GM21528 (cell line): ENCODE data around the gene CCDC82.

ENCODE experiments used
- ATAC-seq: cut with Tn5 transposase; IDR thresholded peaks from one replicate; pipeline ENCODE4 v1.9.1; 2021; ENCODE audit warnings: mild to moderate bottlenecking, moderate library complexity; ENCODE audit not compliant: unreplicated experiment, low FRiP score

Gene CCDC82

DNA sequence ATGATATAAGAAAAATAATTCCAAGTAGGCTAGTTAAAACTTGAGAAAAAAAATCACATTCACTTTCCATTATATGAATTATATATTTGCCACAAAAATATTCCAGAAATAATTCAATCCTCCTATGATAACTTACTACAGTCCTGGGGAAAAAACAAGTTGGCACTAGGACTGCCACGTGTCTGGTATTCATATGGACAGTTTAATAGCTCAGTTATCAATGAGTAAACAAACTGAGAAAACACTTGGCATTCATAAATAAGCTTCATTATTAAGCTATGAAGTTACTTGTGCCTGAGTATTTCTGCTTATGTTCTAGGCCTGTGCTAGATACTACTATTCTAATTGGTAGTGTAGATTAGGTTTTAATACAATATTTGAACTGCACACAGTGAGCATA, 24.2 kb downstream of the CCDC82 start:
- ATAC-seq: no peak

DNA sequence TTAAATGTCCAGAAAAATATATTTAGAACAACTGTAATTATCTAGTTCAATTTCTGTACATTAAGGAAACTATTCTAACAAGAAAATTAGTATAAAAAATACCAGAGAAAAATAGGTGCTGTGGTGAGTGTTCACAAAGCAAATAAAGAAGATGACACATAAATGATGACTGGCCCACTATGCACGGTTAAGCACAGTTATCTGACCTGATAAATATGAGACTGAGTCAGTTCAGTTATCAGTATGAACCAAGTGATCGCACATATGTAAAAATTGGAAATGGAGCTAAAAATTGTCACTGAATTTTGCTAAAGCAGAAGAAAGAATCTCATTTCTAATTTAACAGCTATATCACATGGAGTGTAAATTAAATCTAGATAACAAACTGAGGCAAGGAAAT, 27.9 kb downstream of the CCDC82 start:
- ATAC-seq: no peak

DNA sequence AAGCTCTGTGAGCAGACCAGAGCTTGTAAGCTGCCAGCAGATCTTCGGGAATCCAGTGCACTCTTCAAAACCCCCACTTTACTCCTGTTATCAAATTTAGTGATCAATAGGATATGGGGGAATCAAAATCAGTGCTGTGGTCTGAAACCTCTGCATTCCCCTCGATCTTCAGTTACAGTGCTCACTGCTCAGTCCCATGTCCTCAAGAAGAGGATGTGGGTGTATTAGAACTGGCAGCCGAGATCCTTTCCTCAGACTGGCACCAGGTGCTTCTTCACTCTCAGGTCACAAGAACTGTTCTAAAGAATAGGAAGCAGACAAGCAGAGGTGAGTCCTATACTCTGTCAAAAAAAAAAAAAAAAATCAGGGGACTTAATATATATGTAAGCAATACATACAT, 31.4 kb downstream of the CCDC82 start:
- ATAC-seq: no peak

DNA sequence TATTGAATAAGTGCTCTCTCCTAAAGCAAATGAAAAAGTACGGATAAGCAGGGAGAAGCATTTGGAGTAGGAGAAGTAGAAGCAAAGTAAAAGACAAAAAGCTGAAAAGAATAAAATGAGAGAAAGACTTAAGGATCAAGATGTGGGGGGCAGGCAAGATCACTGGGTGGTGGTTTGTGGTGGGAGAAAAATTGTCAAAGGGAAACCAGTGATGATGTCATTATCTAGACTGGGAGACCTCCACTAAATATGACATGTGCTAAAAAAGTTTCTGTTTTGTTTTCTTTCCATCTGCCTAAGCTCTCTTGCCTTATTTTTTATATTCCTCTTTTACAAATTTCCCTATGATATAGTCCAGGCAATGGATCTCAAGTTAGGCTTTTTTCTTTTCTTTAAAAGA, 31.9 kb downstream of the CCDC82 start:
- no peak for ATAC-seq

DNA sequence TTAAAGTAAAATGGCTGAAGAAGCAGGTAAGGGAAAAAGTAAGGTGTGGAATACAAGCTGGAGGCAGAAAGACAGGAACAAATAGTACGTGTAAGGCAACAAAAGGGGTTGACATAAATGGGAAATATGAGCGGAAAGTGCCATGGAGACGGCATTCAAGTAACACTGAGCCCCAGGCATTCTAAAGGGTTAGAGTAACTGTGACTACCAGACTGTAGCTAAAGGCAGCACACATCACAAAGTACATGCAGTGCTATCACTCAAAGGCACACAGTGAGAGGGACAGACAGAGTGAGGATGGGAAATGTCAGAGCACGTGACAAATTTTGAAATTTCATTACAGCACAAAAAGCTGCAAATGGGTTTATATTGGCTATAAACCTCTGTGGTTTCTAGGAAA, 32.9 kb downstream of the CCDC82 start:
- no peak for ATAC-seq

DNA sequence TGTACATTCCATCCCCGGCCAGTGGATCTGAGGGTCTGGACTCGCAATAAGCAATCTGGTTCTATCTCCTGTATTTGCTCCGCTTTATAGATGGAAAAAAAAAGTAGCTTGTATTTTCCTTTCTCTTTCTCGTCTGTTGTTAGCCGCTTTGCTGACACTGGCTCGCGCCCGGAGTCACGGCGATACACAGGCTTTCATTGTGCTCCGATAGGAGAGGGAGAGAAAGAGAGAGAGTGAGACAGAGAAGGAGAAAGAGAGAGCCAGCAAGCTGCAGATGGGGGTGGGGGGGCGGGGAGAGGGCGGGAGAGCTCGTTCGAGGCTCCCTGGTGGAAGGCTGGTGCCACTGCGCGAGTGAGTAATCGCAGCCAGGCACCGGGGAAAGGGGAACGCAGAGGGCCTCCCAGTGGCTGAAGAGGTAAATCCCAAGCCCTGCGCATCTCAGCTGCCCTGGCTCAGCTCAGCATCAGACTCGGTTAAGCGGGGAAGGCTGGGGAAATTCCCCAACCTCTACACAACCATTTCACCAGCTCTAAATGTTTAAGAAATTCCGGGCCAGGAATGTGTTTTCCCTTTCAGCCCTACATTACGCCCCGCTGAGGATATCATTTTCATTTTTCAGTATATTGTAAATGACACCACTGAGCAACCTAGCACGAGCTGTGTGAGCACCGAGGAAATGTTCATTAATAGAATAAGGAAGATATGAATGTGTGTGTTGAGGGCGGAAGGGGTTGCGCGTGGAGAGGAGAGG, 46.6 kb downstream of the CCDC82 start, which contains the start of gene MAML2:
Gene MAML2, minus strand, starts transcription at position 235 of the 751 bp plus-strand sequence. CDS start 1,300 bp downstream, outside the sequence.
- ATAC-seq: peak; percentile 80

DNA sequence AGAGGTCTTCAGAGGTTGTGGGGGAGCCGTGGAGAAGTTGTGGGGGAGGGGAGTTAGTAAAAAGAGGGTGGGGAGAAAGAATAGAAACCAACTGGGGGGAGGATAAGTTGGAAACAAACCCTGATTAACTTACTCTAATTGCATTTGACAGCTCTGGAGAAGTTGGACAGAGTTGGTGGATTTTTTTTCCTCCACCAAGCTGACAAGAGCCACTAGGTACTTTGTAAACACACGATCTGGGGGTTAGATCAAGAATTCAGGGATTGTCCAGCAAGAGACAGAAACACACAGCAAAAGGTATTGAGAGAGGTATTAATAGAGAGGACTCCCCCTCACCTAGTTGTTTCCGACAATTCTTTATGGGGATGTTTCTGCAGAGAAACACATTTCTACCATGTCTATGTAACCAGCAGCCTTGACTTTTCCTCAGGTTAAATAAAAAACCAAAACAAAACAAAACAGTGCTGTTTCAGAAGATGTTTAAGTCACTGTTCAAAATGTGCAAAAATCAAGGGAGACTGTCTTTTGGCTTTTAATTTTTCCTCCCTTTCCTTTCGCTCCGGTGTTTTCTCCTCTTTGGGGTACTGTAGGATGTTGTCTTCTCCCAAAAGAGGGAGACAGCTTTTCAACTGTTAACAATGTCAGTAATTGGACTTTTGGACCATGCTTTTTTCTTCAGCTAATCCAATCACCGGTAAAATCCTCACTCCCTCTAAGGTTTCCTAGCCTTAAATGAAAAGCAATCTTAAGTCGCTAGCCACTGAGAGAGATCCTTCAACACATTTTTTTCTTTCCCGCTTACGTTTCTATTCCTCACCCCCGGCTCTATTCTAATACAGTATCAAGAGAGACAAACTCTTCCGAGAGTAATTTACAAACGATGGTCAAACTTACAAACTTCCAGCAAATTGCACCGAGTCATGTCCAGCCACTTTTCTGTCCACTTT, 47.4 kb downstream of the CCDC82 start:
- ATAC-seq: no peak

DNA sequence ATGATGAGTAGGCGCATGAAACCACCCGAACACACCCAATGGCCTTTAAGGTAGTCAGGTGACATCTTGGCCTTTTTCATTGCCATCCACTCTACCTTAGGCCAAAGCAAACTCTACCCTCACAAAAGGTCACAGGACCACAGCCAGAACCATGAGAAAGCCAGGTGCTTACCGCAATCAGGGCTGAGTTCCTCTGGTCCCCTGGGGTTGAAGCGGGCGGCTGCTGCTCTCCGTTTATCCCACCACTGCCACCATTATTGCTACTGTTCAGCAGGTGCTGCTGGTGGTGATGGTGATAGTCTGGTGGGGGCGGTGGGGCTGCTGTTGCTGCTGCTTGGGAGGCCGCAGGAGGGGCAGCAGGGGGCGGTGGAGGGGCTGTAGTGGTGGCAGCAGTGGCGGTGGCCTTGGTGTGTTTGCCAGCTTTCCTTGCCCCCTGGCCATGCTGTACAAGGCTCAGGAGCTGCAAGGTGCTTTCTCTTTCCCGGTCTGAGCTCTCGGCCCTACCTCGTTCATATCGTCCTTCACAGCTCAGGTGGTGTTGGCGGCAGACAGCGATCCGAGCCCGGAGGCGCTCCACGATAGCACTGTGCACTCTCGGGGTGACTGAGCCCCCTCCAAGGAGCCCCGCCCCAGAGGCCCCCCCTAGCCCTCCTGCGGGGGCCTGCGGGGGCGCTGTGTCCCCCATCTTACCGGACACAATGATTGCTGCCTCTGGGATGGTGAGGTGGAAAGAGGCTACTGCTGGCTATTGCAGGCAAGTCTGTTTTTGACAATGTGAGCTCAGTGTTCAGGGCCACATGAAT, 48.3 kb downstream of the CCDC82 start:
- peak; percentile 34 for ATAC-seq

DNA sequence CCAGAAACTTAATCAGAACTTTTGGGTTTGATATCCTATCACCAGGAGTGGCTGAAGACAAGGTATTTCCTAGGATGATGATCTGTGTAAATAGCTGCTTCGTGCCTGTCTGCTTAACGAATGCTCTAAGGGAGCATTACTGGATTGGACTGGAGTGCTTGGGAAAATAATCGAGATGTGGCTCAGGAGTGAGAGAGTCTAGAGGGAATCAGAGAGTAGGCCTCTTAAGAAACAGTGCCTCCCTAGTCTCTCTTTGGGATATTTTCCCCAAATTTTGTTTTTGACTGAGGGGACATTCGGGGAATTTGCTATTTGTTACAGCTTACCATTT, 49.2 kb downstream of the CCDC82 start:
- no peak for ATAC-seq

DNA sequence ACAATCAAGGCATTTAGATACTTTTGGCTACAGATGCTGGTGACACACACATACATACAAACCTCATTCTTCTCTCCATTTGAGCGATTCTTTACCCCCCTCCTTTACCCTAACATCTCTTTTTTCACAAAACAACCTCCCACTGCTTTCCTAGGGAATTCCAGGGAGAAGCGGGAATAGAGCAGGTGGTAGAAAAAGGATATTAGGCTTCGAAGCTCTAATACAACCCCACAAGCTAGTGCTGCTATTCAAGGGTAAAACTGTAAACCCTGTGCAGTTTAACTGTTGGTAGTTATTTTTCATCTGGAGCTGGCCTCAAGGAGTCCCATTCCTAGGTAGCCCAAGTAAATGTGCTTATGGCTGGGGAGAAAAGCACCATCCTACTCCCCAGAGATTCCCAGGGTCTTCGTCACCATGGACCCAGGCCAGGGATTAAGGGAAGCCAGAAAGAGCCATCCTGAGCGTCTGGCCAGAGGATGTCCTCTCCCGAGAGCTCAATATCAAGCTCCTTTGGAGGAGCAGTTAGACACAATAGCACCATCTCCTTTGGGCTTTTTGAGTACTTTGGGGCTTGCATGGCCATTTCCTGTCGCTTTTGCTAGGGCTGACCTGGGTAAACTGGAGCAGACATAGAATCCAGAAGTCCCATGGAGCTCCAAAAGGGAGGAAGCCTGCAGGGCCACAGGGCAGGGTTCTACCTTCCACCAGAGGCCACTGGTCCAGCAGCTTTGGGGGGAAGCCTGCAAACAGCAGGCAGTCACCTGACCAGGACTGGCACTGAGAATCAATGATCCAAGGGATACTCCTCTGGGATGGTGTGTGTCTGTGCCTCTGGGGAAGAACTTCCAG, 49.8 kb downstream of the CCDC82 start:
- no peak for ATAC-seq

DNA sequence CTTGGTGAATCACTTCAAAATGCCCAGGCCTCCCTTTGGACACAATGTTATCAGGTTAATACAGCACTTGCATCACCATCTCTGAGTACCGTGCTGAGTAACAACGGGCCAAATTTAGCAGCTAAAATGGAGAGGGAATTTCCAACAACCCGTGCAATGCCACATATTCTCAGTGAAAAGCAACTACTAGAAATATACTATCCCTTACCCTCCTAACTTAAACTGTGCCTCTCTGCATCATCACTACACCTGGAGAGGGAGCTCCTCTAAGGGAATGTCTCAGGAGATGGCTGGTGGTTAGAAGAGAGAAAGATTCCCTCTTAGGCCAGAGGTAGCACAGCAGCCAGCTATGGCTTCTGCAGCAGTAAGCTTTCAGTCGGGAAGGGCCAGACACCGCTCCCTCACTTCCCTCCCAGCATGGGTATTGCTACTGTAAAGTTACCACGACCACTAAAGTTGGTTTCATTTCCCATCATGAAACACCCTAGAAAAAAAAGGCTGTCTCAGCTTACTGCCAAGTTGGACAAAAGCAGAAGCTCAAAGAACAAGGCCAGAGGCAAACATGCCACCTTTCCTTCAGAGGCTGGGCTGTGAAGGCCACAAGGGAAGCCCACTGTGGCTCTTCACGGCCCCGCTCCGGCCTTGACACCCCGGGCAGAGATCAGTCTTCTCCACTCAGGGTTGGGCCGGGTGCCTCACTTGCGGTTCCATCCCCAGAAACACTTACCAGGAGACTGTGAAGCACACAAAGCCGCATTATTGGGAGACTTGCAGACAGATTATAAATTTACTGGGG, 50.6 kb downstream of the CCDC82 start:
- ATAC-seq: peak; percentile 45

DNA sequence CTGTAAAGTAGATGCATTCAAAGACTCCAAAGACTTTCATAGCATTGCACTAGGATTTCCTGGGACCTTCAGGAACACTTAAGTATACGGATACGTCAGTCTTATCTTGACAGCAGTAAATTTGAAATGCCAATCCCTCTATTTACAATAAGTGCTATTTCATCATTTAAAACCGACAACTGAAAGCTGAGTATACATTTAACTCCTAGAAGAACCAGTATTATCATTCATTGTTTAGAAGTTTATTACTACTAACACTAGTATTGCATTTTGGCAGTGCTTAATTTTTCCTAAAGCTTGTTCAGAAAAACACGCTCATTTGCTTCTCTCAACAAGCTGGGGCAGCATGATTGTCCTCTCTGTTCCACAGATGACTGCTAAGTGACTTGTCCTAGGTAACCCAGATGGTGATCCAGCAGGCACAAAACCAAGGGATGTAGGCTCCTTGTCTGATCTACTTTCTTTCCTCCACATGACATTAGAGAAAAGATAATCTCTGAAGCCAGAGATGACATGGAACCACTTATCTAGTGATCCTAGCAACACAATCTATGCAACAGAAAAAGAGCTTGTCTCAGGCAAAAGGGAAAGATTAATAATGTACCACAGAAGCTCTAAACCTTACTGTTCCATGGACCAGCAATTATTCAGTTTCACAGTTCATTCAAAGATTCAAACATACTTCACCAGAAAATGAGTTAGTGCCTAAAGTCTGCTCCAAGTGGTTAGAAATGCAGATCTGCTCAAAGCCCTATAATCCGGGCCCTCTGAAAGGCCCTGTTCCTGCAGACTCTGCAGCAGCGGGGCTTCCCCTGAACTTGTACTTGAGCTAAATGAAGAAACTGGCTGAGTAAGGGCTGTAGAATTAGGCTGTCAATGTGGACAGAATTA, 51.9 kb downstream of the CCDC82 start:
- peak; percentile 26 for ATAC-seq

DNA sequence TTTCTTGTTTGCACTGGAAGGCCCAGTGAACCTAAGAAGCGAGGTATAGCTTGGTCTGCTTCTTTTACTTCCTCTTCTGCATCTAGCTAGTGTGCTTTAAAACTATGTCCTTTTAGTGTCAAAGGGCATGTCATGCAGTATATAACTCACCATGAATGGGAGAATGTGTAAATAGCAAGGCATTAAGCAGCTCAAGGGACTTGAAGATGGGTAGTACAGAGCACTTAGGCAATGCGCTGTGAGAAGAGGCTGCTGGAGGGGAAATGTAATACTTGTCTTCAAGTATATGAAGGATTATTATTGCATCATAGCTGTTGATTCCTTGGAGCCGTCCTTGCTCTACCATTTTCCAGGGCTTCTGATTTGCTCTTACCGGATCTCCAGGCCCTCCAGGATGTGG, 54.3 kb downstream of the CCDC82 start:
- no peak for ATAC-seq

DNA sequence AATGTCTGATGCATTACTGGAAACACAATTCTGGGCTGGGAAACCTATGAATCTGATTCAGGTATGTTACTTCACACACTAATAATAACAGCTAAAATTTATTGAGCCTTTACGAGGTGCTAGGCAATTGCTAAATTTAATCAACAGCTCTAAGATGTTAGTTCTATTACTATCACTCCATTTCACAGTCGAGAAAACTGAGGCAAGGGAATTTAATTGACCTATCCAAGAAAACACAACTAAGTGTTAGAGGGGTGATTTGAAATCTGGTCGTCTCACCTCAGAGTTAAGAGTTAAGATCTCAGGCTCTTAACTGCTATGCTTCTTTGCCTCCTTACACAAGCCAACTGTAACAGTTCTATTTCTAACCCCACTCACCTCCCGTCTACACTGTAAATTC, 55.5 kb downstream of the CCDC82 start:
- ATAC-seq: no peak

DNA sequence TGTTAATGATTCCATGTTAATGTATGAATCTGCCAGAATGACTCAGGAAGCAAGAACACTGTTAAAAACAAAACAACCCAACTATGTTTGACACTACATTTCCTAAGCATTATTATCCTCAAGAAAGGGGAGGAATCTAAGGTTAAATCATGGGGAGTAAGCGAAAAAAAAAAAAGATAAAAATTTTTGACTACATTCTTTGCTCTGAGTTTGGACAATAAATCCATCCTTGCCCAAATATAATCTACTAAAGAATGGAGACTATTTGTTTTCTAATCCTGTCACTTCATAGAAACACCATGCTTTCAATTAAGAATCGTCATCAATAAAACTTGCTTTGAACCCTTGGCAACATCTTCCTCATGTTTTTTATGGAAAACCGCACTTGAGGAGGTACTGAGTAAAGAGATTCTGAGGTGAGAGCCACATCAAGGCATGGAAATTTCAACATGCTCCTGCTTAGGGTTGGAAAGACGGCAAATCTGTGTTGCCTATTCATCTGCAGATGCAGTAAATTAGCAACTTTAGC, 56.5 kb downstream of the CCDC82 start:
- ATAC-seq: no peak

DNA sequence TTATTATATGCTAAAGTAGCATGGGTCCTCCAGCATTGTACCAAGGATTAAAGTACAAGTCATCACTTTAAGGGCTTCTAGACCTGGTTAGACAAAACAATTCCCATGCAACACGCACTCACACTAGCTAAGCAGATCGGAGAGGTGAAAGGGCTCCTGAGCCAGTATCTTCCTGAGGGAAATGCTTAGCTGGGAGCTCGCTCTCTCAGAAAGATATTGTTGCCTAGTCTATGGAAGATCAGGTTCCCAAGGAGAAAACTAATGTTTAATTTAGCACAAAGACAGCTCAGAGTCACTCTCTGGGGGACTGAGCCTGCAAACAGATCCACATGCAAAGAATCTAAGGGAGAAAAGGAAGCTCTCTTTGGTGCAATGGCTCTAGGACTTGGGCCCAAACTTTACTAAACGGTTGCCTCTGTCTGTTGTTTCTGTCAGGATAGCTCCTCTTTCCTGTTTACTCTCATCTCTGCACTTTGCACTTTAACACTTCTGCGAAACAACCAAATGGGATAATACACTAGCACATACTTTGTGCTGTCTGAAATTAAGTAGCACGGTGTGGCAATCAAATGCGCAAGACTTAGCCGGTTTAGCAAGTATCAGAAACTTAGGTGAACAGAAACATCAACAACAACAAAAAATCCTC, 57.5 kb downstream of the CCDC82 start:
- no peak for ATAC-seq

DNA sequence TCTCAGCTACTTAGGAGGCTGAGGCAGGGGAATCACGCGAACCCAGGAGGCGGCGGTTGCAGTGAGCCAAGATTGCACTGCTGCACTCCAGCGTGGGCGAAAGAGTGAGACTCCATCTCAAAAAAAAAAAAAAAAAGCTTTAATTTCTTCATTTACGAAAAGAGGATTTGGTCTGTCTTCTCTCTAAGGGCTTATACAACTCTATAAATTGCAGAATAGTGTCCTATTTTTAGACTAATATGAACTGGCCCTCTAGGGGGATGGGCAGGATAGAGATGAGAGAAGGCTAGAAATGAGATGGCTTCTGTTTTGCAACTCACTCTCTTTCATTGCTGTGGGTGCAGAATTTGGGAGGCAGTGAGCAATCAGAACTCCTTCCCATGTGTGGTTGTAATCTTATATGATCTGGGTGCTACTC, 58.0 kb downstream of the CCDC82 start:
- no peak for ATAC-seq

DNA sequence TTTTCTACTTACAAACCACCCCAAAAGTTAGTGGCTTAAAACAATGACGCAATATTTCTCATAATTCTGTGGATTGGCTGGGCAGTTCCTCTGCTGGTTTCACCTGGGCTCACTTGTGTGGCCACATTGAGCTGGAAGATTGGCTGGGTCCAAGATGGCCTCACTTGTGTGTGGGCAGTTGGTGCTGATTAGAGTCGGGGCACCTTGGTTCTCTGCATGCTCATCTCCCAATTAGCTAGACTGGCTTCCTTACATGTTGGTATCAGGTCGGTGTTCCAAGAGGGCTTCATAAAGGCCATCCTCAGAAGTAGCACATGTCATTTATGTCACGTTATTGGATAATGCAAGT, 59.2 kb downstream of the CCDC82 start:
- ATAC-seq: no peak
